GM21528 (cell line): ENCODE results near the gene TTC21B.
A peak's percentile ranks its signal among the peaks of the same experiment; 100 is the strongest.
"Not testable (repeated sequence)": the region's sequence is repeated elsewhere in the genome, so short reads cannot be mapped to it uniquely, and the experiment has no call there.

Source experiments
- ATAC-seq: cut with Tn5 transposase; IDR thresholded peaks from one replicate; pipeline ENCODE4 v1.9.1; 2021; ENCODE audit warnings: mild to moderate bottlenecking, moderate library complexity; ENCODE audit not compliant: unreplicated experiment, low FRiP score

The TTC21B gene

GRCh38 chr2:165953655-165954606 lies at the start of gene TTC21B:
Gene TTC21B, minus strand, starts transcription at chr2:165953776. Its CDS starts 71 bp downstream, at chr2:165953705.
- ATAC-seq = peak; percentile 99

DNA sequence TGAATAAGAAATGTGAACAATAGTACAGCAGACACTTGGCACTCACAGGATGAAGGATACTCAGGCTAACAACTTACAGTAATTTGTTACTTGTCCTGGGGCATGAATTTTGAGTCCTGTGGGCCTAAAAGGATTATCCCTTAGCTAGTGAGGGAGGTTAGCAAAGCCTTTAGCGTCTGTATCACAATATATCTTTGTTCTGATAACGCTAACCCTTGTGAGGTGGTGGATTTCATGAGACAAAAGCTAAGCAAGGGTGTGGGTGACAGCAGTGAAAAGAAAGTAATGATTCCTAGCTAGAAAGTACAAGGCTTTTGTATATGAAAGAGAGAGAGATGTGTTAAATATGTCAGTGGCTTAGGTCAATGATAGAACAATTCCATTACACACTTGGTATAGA lies 46.8 kb upstream of the TTC21B start:
- no peak for ATAC-seq

GRCh38 chr2:165990846-165991245 lies 37.3 kb upstream of the TTC21B start:
- ATAC-seq = no peak

DNA sequence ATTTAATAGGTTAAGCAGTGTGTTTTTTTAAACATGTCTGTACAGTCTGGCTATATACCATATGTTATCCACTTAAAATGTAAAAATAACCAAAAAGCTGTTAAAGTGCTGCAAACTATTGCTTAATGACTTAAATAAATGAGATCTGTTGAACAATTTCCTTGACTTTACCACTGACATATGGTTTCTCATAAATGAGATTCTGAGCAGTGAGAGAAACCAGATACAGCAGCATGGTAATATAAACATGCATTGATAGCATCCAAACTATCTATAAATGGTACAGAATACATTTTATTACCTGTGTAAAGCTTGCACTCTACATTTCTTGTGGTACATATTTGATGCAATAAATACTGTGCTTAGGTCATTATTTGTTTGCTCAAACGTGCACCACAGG lies 36.3 kb upstream of the TTC21B start:
- ATAC-seq = no peak

- no peak for ATAC-seq
Measured at GRCh38 chr2:165985120-165985519, 31.5 kb upstream of the TTC21B start.

- not testable (repeated sequence) for ATAC-seq
Measured at GRCh38 chr2:165972161-165972560, 18.6 kb upstream of the TTC21B start.

DNA sequence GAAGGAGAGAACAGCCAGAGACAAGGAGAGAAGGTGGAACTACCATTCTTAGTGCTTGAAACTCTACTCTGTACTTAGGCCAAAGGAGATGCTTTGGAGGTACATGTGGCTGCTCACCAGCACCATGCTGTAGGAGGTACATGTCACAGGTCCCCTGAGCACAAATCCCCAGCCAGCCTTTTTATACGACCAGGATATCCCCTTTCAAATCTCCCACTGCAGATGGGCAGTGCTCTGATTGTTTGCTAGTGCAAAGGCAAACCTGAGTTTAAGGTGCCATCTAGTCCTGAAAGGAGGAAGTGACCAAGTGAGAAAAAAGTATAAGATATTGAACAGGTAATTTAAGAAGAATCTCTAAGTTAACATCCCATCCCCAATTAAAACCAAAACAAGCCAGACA lies 17.1 kb upstream of the TTC21B start:
- ATAC-seq = peak; percentile 46

GRCh38 chr2:165969227-165969626 lies 15.7 kb upstream of the TTC21B start:
- ATAC-seq = no peak

- no peak for ATAC-seq
Measured at GRCh38 chr2:165967746-165968145, 14.2 kb upstream of the TTC21B start.

DNA sequence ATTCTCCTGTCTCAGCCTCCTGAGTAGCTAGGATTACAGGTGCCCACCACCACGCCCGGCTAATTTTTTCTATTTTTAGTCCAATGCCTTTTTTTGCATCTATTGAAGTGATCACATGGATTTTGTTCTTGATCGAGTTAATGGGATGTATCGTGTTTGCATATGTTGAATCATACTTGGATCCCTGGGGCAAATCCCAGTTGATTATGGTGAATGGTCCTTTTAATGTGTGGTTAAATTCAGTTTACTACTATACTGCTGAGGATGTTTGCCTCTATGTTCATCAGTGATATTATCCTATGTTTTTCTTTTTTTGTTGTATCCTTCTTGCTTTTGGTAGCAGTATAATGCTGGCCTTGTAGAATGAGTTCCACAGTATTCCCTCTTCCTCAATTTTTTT lies 8.2 kb upstream of the TTC21B start:
- ATAC-seq = no peak

- no peak for ATAC-seq
Measured at GRCh38 chr2:165959371-165959770, 5.8 kb upstream of the TTC21B start.

DNA sequence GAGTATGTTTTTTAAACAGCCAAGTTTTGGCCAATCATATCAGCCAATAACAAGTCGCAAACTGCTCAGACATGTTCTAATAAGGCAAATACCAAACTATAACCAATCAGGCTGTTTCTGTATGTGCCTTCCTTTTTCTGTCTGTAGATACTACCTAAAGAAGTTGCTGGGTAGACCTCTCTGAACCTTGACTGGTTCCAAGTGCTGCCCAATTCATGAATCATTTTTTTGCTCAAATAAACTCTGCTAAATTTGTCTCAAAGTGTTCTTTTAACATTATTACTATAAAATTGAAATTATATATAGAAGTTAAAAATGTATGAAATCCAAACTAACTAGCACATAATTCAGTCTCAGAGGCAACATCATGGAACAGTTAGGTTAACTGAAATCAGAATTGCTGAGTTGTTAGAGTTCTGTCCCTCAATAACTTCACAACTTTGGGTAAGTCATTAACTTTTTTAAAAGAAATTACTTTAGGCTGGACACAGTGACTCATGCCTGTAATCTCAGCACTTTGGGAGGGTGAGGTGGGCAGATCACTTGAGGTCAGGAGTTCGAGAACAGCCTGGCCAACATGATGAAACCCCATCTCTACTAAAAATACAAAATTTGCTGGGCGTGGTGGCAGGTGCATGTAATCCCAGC lies 4.9 kb upstream of the TTC21B start:
- ATAC-seq = no peak

DNA sequence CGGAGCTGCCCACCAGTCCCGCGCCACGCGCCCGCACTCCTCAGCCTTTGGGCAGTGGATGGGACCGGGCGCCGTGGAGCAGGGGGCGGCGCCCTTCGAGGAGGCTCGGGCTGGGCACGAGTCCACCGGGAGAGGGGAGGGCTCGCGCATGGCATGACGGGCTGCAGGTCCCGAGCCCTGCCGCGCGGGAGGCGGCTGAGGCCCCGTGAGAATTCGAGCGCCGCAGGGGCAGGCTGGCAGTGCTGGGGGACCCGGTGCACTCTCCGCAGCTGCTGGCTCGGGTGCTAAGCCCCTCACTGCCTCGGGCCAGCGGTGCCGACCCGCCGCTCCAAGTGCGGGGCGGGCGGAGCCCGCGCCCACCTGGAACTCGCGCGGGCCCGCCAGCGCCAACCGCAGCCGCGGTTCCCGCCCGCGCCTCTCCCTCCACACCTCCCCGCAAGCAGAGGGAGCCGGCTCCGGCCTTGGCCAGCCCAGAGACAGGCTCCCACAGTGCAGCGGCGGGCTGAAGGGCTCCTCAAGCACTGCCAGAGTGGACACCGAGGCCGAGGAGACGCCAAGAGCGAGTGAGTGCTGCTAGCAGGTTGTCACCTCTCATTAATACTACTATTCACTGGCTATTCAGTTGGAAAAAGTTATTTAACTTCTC lies 3.6 kb upstream of the TTC21B start:
- ATAC-seq = no peak

DNA sequence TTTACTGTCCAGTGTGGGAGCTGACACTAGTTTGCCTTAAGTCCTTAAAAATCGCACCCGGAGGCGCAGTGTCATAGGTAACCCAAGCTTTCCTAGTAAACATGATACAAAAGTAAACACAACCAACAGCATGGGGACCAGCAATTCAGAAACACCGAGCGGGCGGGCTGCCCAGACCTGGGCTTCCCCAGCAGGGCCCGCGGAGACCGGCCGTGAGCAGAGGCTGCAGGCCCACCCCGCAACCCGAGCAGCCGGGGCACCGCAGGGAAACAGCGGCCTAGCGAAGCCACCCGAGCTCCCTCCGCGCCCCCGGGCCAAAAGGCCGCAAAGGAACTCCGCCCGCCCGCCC lies 296 bp downstream of the TTC21B start:
- ATAC-seq = peak; percentile 59

GRCh38 chr2:165952741-165953211 lies 800 bp downstream of the TTC21B start:
- no peak for ATAC-seq

DNA sequence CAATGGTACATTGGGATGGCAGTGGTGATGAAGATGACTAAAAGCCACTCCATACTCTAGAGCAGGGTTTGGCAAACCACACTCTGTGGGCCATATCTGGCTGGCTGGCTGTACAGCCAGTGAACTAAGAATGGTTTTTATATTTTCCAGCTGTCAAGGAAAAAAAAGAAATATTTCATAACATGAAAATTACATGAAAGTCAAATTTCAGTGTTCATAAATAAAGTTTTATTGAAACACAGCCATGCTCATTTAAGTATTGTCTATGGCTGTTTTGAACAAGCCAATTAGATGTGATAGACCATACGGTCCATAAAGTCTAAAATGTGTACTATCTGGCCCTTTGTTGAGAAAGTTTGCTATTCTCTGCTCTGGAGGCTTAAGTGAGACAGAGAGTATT lies 1.5 kb downstream of the TTC21B start:
- ATAC-seq = no peak

DNA sequence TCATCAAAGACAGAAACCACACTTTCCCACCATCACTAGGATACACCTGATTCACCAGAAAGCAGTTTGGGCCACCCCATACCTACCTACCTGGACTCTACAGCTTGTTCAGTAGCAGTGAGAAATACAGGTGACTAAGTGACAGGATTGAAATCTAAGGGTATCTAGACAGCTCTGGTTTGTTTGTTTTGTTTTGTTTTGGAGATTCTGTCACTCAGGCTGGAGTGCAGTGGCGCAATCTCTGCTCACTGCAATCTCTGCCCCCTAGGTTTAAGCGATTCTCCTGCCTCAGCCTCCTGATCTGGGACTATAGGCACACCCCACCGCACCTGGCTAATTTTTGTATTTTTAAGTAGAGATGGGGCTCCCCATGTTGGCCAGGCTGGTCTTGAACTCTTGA lies 3.1 kb downstream of the TTC21B start:
- ATAC-seq = no peak

GRCh38 chr2:165941827-165942226 lies 11.7 kb downstream of the TTC21B start:
- ATAC-seq = no peak

DNA sequence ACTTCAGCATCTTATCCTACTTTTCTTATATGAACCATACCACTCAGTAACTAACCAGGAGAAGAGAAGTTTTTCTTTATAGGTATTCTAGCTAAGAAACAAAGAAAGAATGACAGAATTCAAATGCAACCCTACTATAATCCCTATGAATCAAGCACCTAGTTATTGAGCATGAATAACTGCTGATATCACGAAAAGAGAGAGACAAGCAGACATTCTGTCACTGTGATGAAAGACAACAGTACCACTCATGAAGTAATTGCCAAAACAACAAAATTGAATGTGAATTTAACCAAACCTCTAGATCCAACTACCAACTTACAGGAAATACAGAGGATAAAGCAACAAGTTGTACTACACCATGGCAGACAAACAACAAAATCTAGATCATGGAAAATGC lies 15.3 kb downstream of the TTC21B start:
- ATAC-seq = no peak

GRCh38 chr2:165933211-165933910 lies 20.2 kb downstream of the TTC21B start:
- ATAC-seq = no peak

DNA sequence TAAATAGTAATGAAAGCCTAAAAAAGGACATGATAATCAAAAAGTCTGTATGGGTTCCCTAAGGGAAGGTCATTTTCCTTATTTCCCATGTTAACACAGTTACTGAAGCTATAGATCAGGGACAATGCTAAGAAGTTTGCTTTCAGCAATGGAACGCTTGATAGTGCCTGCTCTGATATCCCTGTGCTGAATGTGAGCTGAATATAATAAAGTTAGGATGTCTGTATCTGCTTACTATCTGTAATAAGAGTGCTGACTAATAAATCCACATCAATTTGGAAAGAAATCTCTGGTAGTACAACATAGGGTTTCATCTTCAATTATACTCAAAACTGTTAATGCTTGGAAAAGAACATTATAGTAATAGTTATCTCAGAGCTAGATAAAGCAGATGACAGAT lies 25.8 kb downstream of the TTC21B start:
- no peak for ATAC-seq
